Hindlimb muscle (tissue), 1 donor: ENCODE data around the gene ADAP1. TPM values are rescaled to one million over a fixed set of nuclear protein-coding genes. Genes with fewer than 3 reads are reported as not detected.
"Not testable (repeated sequence)": the region's sequence is repeated elsewhere in the genome, so short reads cannot be mapped to it uniquely, and the experiment has no call there.

Experiments used
- DNase-seq: peaks from one replicate; pipeline ENCODE4 v3.0.0-alpha.2; 2013
- polyA plus RNA-seq: library from polyadenylated mRNA; unstranded; fragments of 120-200 nt; gene quantifications from one replicate; pipeline ENCODE4 v1.2.1, GENCODE V29; 2013; ENCODE audit not compliant: insufficient read length

ADAP1 gene
- polyA plus RNA-seq, 1 donor = 2.1 TPM

DNA sequence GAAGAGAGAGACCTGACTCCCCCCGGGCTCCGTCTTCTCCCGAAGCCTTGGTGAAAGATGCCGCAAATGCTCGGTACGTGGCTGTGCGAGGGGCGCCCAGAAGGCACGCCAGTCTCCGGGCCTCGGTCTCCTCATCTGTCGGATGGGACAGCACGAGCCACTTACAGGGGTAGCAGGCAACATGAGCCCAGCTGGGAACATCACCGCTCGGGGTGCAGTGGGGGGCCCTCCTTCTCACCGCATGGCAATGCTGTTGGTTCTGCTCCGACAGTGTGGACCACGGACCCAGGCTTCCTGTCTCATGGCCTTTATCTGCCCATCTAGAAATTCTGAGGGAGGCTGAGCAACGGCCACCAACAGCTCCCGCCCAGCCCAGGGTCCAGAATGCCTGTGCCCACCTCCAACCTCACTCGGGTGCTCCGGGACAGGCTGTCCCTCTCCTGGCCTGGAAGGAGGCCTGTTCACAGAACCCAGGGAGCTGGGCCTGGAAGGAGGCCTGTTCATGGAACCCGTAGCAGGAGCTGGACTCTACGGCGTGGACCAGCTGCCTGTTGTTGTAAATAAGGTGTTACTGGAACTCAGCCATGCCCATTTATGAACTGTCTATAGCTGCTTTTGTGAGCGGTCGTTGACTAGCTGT is 15.8 kb downstream of the ADAP1 start:
- no peak for DNase-seq

DNA sequence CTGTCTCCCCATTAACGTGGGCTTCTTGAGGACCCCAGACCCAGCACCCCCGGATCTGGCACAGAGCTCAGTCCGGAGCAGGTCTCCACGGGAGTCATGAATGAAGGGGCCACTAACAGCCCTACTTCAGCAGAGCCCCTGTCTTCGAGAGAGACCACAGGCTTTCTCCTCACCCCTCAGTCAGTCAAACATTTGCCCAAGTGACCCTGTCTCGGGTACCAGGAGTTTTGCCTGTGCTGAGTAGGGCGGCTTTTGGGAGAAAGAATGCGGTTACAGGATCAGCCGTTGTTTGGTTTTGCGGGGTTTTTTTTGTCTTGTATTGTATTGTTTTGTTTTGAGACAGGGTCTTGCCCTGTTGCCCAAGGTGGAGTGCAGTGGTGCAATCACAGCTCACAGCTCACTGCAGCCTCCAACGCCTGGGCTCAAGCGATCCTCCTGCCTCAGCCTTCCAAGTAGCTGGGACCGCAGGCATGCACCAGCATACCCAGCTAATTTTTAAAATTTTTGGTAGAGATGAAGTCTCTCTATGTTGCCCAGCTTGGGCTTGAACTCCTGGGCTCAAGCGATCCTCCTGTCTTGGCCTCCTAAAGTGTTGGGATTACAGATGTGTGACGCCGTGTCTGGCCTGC is 16.5 kb downstream of the ADAP1 start:
- no peak for DNase-seq

DNA sequence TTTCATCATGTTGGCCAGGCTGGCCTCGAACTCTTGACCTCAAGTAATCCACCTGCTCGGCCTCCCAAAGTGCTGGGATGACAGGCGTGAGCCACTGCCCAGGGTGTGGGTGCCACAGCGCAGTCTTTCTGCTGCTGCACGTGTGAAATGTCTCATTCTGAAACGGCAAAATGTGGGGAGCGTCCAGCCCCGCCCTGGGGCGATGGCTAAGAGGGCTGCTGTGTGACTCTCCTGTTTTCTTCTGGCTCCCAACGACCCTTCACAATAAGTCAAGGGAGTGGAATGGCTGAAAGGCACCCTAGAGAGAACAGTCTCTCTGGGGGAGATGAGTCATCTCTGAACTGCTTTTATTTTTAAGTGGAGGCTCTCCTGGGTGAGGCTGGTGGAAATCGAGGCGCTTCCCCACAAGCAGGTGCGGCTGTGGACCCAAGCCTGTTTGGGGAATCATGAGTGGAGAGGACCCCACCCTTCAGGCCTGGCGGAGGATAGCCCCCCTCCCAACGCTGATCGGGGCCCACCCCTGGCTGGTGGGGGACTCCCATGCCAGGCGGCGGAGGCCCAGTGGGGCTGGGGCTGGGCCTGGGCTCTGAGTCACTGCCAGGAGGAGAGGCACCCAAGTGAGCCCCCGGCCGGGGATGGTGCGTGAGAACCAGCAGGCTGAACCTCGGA is 18.0 kb downstream of the ADAP1 start:
- DNase-seq = no peak

DNA sequence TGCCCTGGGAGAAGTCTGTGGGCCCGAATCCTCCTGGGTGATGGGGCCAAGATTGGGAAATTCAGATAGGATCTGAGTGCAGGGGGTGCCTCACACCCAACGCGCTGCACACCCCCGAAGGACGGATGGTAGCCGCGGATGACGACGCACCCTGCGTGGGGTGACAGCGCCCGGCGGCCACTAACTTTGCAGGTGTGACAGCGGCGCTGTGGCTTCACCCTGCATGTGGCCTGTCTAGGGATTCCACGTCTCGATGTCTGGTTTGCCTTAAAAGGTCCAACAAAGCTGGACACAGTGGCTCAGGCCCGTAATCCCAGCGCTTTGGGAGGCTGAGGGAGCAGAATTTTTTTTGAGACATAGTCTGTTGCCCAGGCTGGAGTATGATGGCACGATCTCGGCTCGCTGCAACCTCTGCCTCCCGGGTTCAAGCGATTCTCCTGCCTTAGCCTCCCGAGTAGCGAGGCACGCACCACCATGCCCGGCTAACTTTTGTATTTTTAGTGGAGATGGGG is 18.6 kb downstream of the ADAP1 start:
- DNase-seq = no peak

DNA sequence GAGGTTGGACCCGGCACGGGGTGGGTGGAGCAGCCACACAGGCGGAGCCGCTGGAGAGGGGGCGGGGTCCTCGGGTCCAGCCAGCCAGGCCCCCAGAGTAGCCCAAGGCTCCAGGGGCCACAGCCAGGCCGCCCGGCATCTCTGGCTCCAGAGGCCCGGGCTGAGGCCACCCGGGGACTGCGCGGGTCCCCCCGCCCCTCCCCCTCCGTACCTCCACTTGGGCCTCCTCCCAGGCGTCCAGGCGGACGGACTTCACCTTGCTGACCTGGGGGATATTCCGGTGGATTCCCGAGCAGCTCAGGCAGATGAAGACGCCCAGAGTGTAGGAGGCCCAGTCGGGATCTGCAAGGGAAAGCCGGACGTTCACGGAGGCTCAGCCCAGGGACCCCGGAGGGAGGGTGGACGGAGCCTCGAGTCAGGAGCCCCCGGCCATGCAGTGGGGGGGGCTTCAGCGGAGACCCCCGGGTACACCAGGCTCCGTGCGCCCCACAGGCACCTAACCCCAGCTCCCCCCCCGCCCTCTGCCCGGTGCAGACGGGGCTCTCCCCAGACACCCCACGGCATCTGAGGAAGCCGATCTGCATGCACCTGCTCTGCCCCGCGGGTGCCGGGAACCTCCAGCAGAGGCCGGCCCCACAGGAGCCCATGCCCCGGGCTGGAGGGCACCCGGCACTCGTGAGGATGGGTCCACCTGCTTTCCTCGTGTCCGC is 19.2 kb downstream of the ADAP1 start:
- DNase-seq = no peak

DNA sequence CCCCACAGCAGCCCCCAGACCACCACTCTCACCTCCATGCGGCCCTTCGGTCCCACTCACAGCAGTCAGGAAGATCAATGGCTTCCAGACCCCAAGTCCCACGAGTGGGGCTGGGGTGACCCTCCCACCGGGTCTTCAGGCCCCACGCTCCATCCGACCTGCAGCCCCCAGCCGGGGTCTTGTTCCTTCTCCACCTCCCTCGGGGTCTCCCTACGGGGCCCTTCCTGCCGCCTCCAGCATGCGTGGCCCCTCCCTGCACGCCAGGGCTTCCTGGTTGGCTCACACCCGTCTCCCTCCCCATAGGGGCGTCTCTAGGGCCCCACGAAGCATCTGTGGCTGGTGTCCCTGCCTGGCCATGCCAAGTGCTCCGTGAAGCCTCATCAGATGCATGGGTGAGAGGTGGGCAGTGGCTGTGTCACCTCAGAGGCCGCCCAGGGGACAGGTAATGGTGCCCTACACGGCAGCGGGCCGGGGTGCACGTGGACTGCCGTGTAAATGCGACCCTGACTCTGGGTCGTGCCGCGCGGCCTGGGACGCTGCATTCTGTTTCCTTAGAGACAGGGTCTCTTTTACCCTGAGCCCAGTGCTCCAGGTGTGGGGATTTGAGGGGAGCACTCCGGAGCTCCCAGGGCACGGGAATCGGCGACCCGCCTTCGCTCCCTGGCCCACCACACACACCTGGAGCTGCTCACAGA is 19.9 kb downstream of the ADAP1 start:
- DNase-seq = no peak

DNA sequence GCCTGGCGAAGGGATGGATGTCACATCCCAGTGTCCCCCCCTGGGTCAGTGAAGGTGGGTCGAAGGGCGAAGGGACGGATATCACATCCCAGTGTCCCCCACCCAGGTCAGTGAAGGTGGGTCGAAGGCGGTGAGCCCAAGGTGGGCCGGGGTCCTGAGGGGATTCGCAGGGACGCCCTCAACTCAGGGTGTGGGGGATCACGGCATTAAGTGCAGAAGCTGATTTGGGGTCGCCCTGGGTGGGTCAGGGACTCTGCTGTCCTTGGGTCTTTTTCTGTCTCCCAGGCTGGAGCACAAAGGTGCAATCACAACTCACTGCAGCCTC is 21.9 kb downstream of the ADAP1 start:
- no peak for DNase-seq

DNA sequence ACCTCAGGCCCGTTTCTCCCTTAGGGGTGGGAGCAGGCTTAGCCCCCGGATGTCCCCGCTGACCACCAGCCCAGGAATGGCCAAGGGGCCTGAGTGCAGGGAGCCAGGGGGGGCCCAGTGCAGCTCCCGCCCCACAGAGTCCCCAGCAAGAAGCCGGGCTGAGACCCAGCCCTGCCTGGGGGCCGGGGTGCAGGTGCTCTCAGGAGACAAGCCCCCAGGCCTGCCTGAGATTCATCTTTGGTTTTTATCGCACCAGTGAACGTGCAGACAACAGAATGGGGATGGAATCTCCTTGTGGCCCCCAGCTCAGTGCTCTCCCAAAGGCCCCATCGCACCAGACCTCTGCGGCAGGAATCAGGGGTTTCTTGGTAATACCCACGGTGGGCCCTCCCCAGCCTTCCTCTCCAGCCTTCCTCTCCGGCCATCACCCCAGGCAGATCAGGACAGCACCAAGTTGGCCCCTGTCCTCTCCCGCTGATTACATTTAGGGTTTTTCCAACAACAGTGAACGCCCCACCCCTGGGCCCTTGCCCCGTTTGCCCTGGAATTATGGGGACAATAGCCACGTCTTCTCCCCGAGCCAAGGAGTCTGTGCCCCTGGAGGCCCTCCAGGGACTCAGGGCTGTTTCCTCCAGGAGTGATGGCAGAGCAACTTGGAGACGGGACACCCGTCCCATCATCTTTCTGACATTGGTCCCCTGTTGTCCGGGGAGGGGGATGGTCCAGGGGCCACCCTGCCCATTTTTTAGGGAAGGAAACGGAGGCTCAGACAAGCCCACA is 22.4 kb downstream of the ADAP1 start:
- DNase-seq = no peak

DNA sequence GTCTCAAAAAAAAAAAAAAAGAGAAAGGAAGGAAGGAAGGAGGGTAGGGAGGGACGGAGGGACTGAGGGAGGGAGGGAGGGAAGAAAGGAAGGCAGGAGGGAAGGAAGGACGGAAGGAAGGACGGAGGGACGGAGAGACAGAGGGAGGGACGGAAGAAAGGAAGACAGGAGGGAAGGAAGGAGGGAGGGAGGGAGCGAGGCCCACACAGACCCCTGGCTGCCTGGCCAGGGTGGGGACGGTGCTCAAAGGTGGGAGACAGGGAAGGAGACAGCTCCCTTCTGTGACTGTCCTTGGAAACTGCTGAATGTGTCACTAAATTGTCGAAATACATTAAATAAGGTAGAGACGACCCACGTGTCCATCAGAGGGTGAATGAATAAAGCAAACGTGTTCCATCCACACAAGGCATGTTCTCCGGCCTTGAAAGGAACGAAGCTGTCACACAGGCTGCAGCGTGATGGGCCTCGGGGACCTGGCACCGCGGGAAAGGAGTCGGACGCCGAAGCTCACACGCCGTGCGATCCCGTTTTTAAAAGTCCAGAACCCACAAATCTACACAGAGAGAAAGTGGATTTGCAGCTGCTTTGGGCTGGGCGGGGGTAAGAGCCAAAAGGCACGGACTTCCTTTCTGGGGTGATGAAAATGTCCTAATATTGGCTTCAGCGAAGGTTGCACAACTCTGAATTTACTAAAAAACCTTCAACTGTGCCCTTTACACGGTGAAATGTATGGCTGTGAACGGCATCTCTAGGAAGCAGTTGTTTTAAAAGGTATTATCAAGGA is 23.3 kb downstream of the ADAP1 start:
- no peak for DNase-seq

DNA sequence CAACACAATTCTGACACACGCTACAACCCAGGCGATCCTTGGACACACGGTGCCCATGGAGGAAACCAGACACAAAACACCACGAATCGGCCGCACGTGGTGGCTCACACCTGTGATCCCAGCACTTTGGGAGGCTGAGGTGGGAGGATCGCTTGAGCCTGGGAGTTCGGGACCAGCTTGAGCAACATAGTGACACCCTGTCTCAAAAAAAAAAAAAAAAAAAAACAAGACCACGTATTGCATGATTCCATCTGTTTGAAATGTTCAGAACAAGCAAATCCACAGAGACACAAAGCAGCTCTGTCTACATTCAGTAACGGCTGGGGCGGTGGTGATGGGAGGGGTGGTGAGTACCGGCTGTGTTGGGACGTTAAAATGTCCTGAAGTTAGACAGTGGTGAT is 25.2 kb downstream of the ADAP1 start:
- no peak for DNase-seq

DNA sequence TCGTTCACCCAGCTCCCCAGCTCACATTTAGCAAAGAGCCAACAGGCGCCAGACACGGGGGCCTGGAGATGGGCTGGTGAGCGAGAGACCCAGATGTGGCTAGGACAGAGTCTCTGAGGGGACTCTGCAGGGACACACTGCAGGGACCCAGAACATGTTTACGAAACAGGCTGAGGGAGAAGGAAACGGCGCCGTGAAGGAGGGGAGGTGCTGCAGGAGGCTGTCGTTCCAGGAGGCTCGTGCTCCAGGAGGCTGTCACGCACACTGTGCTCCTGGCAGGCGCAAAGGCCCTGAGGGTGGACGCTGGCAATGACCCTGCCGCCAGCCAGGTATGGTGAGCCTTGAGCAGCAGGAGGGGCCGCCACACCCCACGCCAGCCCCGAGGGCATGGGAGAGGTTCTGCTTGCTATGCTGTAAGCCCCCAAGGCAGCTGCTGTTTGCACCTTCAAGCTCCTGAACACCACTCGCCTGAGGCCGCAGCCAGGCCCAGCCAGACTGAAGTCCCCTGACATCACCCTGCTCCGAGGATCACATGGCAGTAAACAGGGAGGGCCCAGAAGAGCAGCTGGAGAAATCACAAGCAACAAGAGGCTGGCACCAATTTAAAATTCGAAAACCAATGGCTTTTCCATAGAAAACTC is 27.3 kb downstream of the ADAP1 start:
- DNase-seq = no peak

DNA sequence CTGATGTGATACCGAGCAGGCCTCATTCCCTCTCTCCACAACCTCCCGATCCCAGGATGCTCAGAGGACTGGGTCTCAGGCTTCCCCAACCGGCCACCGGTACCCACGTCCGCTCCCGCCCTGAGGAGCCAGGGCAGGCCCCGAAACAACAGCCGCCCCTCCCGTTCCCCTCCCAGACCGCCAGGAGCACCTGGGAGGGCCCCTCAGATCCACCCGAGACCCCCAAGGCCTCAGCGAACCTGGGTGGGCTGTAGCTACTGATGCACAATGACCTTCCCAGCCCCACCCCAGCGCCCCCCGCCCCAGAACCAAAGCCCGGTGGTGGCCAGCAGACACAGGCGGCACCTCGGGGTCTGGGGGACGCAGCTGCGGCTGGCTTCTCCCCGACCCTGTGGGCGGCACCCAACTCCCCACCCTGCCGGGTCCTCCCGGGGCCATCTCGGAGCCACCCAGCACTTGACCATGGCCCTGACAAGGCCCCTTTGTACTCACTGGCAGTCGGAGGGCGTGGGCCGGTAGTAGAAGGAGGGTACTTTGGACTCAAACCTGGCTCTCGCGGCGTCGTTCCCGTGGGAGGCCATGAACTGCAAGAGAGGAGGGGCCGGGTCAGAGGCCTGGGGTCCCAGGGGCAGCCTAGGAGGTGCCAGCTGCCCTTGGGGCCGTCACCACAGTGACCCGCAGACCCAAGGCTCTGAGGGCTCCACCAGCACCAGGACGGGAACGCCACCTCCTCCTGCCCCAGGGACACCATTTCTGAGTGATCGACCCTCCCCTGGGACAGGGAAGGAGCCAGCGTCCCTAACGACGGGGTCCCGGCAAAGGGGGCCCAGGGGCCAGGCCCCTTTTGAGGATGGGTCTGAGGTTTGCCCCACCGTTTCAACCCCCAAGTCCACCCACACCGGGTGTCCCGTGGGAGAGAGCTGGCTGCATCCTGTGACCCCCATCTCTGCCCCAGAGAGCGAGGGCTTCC is 28.1 kb downstream of the ADAP1 start:
- DNase-seq = no peak

DNA sequence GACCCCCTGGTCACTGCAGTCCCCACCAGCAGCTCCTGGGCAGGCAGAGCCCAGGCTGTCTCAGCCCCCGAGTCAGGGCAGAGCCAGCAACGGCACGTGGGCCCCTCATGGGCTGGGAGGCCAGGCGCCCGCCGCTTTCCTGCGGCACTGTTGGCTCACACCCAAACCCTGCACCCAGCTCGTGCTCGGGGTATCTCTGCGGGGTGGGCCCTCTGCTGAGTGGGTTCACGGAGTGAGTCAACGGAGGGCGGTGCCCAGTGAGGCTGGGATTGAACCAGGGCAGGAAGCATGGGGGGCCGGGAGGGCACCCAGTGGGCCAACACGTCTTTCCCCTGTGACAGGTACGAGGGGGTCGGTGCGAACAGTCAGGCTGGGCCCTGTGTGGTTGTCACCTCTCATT is 28.9 kb downstream of the ADAP1 start:
- DNase-seq = no peak

DNA sequence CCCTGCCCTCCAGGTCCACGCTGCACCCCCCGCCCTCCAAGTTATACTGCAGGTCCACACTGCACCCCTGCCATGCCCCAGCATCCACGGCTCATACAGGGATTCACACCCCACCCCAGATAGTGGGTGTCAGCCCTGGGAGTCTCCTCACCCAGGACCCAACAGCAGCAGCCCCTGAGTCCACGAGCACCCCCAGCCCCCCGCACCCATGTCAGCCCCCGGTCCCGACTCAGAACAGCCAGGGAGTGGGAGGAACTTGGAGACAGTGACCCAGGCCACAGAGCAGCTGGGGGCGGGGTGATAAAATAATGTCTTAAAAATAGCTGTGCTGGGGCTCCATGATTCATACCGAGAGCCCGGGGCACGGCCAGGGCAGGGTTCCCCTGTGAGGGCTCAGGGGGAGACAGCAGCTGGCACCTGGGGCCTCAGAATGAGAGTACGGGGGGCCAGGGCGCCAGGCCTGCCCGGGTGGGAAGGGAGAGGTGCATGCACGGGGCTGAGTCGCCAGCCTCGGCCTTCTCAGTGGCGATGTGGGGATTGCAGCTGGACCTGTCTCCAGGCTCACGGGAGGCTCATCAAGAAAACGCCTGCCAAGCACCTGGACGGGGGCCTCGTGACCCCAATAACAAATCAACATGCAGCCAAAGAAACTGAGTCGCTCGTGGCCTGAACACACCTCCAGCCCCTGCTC is 29.8 kb downstream of the ADAP1 start:
- DNase-seq = no peak

DNA sequence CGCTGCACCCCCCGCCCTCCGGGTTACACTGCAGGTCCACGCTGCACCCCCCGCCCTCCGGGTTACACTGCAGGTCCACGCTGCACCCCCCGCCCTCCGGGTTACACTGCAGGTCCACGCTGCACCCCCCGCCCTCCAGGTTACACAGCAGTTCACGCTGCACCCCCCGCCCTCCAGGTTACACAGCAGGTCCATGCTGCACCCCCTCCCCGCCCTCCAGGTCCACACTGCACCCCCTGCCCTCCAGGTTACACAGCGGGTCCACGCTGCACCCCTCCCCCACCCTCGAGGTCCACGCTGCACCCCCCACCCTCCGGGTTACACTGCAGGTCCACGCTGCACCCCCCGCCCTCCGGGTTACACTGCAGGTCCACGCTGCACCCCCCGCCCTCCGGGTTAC is 30.4 kb downstream of the ADAP1 start:
- not testable (repeated sequence) for DNase-seq

DNA sequence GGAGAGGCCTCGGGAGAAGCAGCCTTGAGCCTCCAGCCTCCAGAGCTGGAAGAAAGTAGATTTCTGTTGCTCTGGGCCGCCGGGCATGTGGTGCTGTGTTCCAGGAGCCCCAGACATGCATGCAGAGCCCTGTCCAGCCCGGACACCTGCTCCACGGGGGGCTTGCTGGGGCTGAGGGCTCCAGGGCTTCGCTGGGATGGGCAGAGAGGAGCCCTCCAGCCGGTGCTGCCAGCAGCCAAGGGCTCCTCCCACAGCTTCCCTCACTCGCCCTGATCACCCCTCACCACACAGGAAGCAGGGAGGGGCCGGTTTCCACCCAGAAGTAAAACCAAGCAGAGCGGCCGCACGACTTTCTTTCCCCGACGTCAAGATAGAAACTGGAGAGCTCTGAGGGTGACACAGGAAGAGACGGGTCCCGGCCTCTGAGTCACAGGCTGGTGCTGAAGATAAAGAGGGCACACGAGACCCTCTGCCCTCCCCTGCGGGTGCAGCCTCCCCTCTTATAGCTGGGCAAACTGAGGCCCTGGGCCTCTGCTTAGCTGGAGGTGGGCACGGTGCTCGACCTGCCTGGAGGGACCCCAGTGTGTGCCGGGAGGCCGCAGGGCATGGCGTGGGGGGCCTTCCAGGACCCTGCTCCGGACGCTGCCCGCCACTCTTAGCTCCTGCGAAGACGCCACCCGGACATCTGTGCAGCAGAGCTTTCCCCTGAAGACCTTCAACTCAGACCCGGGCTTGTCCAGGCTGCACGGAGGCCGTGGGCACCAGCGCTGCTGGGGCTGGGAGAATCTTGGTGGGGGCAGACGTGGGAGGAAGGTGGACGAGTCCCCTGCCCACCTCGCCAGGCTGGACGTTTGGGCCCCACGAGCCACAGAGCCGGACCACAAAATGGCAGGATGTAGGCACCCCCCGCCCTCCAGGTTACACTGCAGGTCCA is 31.1 kb downstream of the ADAP1 start:
- peak; percentile 43 for DNase-seq

DNA sequence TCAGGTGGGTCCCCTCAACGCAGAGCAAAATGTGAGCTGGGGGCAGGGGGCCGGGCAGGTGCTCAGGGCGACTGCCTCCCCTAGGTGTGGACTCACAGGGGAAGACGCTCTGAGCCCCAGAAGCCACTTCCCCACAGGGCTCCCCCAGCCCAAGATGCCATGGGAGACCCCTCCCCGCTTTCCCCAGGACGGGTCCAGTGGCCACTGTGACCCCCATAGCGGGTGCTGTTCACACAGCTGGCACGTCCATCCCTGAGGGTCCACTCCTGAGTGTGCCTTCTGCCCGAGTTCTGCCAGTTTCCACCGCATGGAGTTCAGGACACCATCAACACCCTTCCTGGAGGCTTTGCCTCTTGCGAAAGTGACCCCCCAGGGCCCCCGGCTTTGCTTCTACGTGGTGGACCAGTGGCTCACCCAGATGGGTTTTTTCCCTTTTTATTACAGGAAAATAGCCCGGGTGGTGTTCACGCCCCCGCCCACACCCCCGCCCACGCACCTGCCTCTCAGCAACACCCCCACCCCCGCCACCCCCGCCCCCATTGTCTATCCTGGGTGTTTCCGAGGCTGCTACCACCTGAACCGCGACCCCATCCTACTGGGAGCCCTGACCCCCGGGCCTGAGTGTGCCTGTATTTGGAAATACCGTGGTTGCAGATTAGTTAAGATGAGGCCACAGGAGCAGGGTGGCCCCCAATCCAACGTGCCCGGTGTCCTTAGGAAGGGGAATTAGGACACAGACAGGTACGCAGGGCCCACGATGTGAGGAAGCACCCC is 32.0 kb downstream of the ADAP1 start:
- no peak for DNase-seq
